ENCODE measurements around the gene DEPDC4.

DEPDC4 gene

DNA sequence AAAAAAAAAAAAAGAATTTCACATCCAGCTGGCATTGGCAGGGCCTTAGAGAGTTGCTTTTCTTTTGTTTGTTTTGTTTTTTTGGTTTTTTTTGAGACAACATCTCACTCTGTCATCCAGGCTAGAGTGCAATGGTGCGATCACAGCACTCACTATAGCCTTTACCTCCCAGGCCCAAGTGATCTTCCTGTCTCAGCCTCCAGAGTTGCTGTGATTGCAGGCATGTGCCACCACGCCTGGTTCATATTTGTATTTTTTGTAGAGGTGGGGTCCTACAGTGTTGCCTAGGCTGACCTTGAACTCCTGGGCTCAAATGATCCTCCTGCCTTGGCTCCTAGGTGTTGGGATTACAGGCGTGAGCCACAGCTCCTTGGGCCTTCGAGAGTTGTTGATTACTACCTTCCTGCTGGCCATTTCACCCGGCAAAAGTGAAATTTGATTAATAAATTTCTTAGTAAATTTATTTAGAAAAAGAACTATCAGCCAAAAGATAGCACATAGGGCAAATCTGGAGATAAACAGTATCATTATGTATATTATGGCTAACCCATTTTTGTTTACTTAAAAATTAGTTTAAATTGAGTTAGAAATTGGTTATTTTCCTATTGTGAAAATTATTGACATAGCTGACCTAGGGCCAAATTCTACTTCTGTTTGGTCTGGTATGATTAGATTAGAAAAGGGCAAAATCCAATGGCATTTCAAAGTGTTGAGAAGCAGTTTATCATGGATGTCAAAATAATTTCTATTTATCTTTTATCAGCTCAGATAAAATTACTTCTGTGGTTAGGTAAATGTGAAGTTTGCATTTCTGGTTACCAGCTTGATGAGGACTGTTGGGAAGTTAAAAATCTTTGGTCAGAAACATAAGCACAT, 53.6 kb downstream of the DEPDC4 start:
- no peak for DNase-seq (ENCODE audit: low spot score)

DNA sequence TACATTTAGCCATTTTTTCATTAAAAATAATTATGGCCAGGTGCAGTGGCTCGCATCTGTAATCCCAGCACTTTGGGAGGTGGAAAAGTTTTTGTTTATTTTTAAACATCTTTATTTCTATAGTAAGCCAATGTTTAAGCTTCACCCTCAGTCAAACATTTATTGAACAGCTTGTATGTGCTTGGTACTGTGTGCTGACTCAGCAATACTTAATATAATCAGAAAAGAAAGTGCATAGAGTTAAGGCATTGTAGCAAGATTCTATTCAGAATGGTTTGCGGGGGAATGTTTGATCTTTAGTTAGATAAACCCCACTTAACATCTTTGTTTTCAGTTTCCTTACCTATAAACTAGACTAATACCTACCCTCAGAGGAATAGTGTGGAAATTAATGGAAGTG, 55.2 kb downstream of the DEPDC4 start:
- DNase-seq (ENCODE audit: low spot score) = no peak

DNA sequence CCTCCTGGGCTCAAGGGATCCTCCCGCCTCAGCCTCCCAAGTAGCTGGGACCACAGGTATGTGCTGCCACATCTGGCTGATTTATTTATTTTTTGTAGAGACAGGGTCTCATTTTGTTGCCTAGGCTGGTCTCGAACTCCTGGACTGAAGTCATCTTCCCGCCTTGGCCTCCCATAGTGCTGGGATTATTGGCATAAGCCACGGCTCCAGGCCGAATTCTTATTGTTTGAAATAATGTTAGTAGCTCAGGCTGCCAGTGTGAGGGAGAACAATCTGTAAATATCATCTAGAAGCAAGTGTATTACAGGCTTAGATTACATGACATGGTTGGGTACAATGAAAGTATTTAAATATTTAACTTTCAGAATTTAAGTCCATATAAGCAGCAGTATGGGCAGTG, 58.0 kb downstream of the DEPDC4 start:
- DNase-seq (ENCODE audit: low spot score) = no peak

DNA sequence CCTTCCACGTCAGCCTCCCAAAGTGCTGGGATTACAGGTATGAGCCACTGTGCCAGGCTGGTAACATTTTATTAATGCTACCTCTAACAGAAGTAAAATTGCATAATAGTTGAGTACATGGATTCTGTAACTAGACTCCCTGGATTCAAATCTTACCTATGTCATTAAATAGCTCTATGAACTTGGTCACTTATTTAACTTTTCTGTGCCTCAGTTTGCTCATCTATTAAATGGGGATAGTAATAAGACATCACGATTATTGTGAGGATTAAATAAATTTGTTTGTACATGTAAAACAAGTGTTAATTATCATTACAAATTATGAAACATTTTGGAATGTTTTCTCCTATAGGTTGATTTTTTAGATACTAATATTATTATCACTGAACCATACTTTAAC, 59.6 kb downstream of the DEPDC4 start:
- no peak for DNase-seq (ENCODE audit: low spot score)

DNA sequence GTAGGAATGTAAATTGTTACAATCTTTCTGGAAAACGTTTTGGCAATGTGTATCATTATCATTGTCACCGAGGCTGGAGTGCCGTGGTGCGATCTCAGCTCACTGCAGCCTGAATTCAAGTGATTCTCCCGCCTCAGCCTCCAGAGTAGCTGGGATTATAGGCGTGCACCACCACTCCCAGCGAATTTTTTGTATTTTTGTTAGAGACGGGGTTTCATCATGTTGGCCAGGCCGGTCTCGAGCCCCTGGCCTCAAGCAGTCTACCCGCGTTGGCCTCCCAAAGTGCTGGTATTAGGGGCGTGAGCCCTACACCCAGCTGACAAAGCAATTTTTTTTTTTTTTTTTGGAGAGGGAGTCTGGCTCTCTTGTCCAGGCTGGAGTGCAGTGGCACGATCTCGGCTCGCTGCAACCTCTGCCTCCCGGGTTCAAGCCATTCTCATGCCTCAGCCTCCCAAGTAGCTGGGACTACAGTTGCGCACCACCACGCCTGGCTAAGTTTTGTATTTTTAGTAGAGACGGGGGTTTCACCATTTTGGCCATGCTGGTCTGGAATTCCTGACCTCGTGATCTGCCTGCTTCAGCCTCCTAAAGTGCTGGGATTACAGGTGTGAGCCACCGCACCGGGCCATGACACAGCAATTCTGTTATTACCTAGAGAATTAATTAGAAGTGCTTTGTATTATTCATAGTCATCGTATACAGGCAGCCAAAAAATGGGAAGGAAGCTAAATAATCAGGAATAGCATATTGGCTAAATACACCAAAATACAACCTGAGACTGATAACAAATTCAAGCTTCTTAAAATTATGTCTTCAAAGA, 65.1 kb downstream of the DEPDC4 start:
- DNase-seq (ENCODE audit: low spot score) = no peak

DNA sequence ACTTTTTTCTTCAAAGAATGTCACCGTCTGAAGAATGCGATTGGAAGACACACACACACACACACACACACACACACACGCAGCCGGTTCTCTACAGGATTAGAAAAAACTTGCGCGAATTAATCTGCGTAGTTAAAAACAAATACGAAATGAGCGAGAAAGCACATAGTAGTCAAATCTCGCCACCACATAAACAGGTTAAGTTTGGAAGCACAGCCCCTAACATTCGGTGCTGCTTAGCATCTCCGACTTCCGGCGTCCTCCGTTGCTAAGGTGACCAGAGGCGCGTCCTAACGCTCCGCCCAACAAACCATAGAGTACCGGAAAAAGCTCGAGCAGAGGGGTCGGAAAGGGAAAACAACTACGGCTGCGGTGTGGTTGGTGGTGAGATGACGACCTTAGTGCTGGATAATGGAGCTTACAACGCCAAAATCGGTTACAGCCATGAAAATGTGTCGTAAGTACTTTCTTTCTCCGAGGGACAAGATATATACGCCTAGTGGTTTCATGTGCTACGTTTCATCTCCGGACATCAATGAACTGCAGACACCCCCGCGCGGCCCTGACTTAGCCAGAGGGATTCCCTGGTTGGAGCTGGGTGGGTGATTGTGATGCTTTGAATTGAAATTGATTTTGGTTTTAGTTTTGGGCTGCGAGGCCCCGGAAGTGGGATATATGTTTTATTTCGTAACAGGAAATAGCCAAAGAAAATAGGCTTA, 66.3 kb downstream of the DEPDC4 start, which contains the start of gene ACTR6:
Gene ACTR6 (plus strand): TSS at position 353 of the 719 bp plus-strand sequence. CDS start 37 bp downstream, at position 390.
- DNase-seq (ENCODE audit: low spot score) = peak; percentile 94

DNA sequence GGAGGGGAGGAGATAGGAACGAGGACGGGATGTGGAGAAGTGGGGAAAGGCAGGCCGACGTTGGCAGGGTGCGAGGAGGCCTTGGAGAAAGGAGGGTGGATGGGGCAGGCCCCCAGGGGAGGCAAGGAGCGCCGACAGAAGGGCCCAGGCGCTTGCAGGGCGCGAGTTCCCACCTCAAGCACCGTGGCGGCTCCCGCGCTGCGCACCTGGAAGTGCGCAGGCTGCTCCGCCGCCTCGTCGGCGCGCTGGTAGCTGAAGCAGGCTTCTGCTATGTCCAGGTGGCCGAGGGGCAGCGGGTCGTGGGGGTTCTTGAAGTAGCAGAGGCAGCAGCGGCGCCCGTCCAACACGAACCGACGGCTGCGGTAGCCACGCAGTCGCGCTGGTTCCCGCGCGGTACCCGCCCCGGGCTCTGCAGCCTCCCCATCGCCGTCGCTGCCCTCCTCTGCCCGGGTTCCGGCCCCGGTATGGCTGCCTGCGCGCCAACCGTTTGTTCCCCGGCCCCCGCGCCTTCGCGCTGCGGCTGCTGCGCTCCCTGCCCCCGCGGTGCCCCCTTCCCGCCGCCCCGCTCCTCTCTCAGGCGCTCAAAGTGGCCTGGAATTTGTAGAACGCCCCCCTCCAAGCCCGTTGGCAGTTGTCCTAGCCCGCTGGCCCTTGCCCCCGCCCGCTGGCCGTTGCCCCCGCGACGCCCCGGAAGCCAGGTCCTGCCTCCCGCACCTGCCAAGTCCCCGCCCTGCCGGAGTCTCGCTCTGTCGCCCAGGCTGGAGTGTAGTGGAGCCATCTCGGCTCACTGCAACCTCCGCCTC, 67.3 kb downstream of the DEPDC4 start:
- DNase-seq (ENCODE audit: low spot score) = peak; percentile 54

DNA sequence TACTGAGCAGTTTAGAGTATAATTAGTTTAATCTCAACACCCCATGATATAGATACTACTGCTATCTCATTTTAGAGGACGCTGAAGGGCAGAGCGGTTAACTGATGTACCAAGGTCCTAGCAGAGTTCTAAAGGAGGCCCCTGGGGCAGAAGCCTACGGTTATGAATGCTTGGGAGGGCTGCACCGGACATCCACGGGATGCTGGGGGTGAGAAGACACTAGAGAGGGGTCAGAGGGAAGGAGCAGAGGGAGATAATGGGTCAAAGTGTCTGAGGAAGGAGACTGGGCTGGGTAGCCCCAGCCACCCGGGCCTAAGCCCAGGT, 67.9 kb downstream of the DEPDC4 start:
- DNase-seq (ENCODE audit: low spot score) = no peak

DNA sequence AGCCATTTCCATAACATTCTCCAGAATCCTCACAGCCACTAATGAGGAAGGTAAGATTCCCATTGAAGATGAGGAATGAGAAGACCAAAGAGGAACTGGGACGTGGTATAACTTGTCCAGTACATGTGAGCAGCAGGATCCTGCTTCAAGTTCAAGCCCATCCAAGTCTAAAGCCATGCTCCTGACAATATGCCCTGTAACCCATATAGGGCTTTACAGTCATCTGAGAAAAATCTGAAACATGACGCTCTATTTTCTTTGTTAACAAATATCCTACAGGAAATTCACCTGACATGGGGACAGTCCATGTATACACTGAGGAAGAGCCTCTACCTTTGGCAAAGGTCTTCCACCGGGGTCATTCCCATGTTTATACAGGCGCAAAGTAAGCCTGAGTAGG, 69.4 kb downstream of the DEPDC4 start:
- no peak for DNase-seq (ENCODE audit: low spot score)

DNA sequence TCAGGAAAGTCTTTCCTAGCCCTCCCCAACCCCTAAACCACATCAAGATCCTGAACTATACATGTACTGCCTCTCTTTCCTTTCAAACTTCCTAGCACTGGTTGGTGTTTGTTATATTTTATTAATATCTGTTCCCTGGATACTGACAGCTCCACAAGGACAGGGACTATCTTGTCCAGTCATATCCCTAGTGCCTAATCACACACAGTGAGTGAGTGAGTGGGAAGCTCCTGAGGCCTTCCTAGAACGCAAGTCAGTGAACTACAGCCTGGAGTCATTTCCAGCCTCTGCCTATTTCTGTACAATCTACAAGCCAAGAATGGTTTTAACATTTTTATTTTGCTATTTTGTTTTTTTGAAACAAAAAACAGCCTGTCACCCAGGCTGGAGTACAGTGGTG, 73.8 kb downstream of the DEPDC4 start:
- no peak for DNase-seq (ENCODE audit: low spot score)
